ENCODE data around the gene GNAO1. TPM values are rescaled to one million over a fixed set of nuclear protein-coding genes. Genes with fewer than 3 reads are reported as not detected.

GNAO1 gene
- polyA plus RNA-seq, 1 donor (not counting 4 experiments of a cell fraction or from before 2014, with no cell fraction given), result 0.13 TPM

- H3K9ac ChIP-seq (ENCODE audit: control insufficient read depth, extremely low read depth, insufficient read depth, low read length), result no peak overlapping the region
- dilution Hi-C loops (cut with MboI; ENCODE audit: extremely low pct_ligation_motif_present, low sequenced_read_pairs), result no loop called here
- no peak for FAIRE-seq
- H3K9me1 ChIP-seq (ENCODE audit: control insufficient read depth, extremely low read depth, insufficient read depth, low read length), result no peaks in the 10 kb centered on the region
- H3K79me2 ChIP-seq (ENCODE audit: control insufficient read depth, insufficient read depth, low read length), result no peaks in the 10 kb centered on the region
- no peaks in the 10 kb centered on the region for H3K36me3 ChIP-seq (ENCODE audit: control insufficient read depth in 2 of 2, extremely low read depth in 1 of 2, insufficient read depth in 2 of 2, low read length in 2 of 2)
- DNase-seq (ENCODE audit: low read depth, low spot score), result no peak
- TF ChIP-seq, protein P1, sequence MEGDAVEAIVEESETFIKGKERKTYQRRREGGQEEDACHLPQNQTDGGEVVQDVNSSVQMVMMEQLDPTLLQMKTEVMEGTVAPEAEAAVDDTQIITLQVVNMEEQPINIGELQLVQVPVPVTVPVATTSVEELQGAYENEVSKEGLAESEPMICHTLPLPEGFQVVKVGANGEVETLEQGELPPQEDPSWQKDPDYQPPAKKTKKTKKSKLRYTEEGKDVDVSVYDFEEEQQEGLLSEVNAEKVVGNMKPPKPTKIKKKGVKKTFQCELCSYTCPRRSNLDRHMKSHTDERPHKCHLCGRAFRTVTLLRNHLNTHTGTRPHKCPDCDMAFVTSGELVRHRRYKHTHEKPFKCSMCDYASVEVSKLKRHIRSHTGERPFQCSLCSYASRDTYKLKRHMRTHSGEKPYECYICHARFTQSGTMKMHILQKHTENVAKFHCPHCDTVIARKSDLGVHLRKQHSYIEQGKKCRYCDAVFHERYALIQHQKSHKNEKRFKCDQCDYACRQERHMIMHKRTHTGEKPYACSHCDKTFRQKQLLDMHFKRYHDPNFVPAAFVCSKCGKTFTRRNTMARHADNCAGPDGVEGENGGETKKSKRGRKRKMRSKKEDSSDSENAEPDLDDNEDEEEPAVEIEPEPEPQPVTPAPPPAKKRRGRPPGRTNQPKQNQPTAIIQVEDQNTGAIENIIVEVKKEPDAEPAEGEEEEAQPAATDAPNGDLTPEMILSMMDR (optimal IDR thresholded peaks at IDR 0.05 in 1 of 3, IDR thresholded peaks at IDR 0.05 in 1 of 3, conservative IDR thresholded peaks at IDR 0.05 in 1 of 3; ENCODE audit: extremely low read depth in 1 of 3, insufficient read depth in 2 of 3, low read length in 3 of 3), result no peak
- no peak for TF ChIP-seq EZH2 (IDR thresholded peaks at IDR 0.05; ENCODE audit: low read length)
- H4K20me1 ChIP-seq (ENCODE audit: control insufficient read depth, extremely low read depth, insufficient read depth, low read length), result no peaks in the 10 kb centered on the region
- H3K4me1 ChIP-seq (ENCODE audit: control insufficient read depth, extremely low read depth, insufficient read depth, low read length), result peaks cover 5% of the 10 kb centered on the region
- no peak overlapping the region for H3K4me3 ChIP-seq (ENCODE audit: control insufficient read depth in 2 of 3, extremely low read depth in 1 of 3, insufficient read depth in 2 of 3, low read depth in 1 of 3, low read length in 3 of 3)
- peaks cover 27% of the 10 kb centered on the region for H3K27me3 ChIP-seq (ENCODE audit: control insufficient read depth, extremely low read depth, insufficient read depth, low read length)
- no peak overlapping the region for H3K27ac ChIP-seq (ENCODE audit: control insufficient read depth, insufficient read depth, low read length)
- H3K9me3 ChIP-seq (ENCODE audit: control insufficient read depth, low read depth, low read length), result no peaks in the 10 kb centered on the region
- no peak overlapping the region for H2AFZ ChIP-seq (ENCODE audit: control insufficient read depth, low read length)
- no peak overlapping the region for H3K4me2 ChIP-seq (ENCODE audit: control insufficient read depth, extremely low read depth, insufficient read depth, low read depth, low read length)
These were observed 6.9 kb downstream of the GNAO1 start for GRCh38 chr16:56198006-56198754.

DNA sequence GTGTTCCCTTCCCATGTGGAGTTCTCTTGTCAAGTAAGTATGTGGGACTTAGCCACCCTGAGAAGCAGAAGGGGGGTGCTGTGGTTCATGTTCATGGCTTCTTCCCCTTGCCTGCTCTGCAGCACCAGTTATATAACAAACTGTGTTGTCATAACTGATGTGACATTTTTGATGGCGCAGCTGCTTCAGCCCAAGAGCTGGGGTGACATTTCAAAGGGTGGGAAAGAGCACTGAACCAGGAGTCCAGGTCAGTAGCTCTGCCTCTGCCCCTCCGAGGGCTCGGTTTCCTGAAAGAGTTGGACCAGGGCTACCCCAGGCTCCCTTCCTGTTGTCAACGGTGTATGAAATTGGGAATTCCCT, 7.4 kb downstream of the GNAO1 start:
- Histone ChIP-seq H3K79me2 (ENCODE audit: control insufficient read depth, insufficient read depth, low read length) (no peaks in the 10 kb centered on the region), H3K9ac (ENCODE audit: control insufficient read depth, extremely low read depth, insufficient read depth, low read length) (no peak overlapping the region), H3K9me3 (ENCODE audit: control insufficient read depth, low read depth, low read length) (no peaks in the 10 kb centered on the region), H3K36me3 (ENCODE audit: control insufficient read depth in 2 of 2, extremely low read depth in 1 of 2, insufficient read depth in 2 of 2, low read length in 2 of 2) (no peaks in the 10 kb centered on the region), H3K4me3 (ENCODE audit: control insufficient read depth in 2 of 3, extremely low read depth in 1 of 3, insufficient read depth in 2 of 3, low read depth in 1 of 3, low read length in 3 of 3) (no peak overlapping the region), H3K27ac (ENCODE audit: control insufficient read depth, insufficient read depth, low read length) (no peak overlapping the region), H3K9me1 (ENCODE audit: control insufficient read depth, extremely low read depth, insufficient read depth, low read length) (no peaks in the 10 kb centered on the region), H3K27me3 (ENCODE audit: control insufficient read depth, extremely low read depth, insufficient read depth, low read length) (peaks cover 21% of the 10 kb centered on the region), H4K20me1 (ENCODE audit: control insufficient read depth, extremely low read depth, insufficient read depth, low read length) (no peaks in the 10 kb centered on the region), H3K4me1 (ENCODE audit: control insufficient read depth, extremely low read depth, insufficient read depth, low read length) (peaks cover 5% of the 10 kb centered on the region), H2AFZ (ENCODE audit: control insufficient read depth, low read length) (no peak overlapping the region), H3K4me2 (ENCODE audit: control insufficient read depth, extremely low read depth, insufficient read depth, low read depth, low read length) (no peak overlapping the region)
- no peak for DNase-seq (ENCODE audit: low read depth, low spot score)
- FAIRE-seq, result no peak
- TF ChIP-seq EZH2 (IDR thresholded peaks at IDR 0.05; ENCODE audit: low read length), result no peak
- TF ChIP-seq, protein P1 (optimal IDR thresholded peaks at IDR 0.05 in 1 of 3, IDR thresholded peaks at IDR 0.05 in 1 of 3, conservative IDR thresholded peaks at IDR 0.05 in 1 of 3; ENCODE audit: extremely low read depth in 1 of 3, insufficient read depth in 2 of 3, low read length in 3 of 3), result no peak
- dilution Hi-C loops (cut with MboI; ENCODE audit: extremely low pct_ligation_motif_present, low sequenced_read_pairs), result no loop called here

Data from keratinocyte (primary cell).